ENCODE results near the gene HIP1R.
"Not testable (repeated sequence)": the region's sequence is repeated elsewhere in the genome, so short reads cannot be mapped to it uniquely, and the experiment has no call there.

The HIP1R gene

GRCh38 chr12:122871851-122872780, 36.9 kb downstream of the HIP1R start:
- DNase-seq (ENCODE audit: low read depth in 1 of 2, low spot score in 1 of 2), result peak in 1 of 2 donors; percentile 34

- DNase-seq (ENCODE audit: low read depth in 1 of 2, low spot score in 1 of 2), result no peak
Measured at GRCh38 chr12:122872815-122873361, 37.6 kb downstream of the HIP1R start.

DNA sequence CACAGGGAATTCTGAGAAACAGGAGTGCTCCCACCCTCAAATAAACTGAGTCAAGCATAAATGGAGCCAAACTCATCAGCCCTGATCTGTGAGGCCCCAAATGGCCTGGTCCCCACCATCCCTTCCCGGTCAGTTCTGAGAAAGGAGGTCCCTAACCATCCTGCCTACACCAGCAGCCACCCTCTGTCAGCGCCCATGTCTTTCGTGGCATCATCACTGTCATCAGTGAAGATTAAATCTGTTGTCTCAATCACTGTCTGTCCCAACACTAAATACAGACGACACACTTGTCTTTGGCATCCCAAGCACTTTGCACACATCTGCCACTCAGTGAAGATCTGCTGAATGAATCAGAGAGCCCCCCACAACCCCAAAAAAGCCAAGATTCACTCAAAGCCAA, 38.3 kb downstream of the HIP1R start:
- no peak for DNase-seq (ENCODE audit: low read depth in 1 of 2, low spot score in 1 of 2)

GRCh38 chr12:122874081-122874480, 38.8 kb downstream of the HIP1R start:
- DNase-seq (ENCODE audit: low read depth in 1 of 2, low spot score in 1 of 2), result no peak

DNA sequence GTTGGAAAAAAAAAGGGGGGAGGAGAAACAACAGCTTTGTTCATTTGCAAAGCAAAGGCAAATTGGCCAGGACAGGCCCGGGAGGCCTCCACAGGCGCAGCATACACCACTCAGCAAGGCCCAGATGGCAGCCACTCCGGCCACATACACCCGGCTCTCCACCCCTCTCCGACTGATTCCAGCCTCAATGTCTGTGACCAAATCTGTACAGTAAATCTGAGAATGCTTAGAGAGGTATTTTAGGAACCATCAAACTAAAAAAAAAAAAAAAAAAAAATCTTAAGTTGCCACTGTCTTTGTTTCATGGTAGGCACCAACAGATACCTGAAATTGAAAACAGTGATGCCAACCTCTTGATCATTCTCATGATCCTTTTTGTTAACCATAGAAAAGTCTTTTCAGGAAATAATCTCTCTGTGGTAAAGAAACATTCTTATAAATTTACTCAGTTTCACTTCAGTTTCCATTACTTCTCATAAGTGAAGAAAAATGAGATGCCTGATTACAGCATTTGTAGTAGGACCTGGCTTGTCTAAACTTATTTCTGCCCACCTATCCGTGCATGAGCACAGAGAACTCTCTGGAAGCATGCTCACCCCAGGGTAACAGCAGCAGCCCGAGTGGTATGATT, 40.4 kb downstream of the HIP1R start:
- DNase-seq (ENCODE audit: low read depth in 1 of 2, low spot score in 1 of 2), result no peak

DNA sequence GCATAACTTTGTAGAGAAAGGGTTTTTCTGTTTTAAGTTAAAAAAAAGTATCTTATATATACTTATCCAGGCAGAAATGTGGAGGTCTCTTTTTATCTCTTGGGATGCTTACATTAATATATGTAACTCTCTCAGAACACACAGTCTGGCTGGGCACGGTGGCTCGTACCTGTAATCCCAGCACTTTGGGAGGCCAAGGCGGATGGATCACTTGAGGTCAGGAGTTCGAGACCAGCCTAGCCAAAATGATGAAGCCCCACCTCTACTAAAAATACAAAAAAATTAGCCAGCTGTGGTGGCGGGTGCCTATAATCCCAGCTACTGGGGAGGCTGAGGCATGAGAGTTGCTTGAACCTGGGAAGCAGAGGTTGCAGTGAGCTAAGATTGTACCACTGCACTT, 41.0 kb downstream of the HIP1R start:
- not testable (repeated sequence) for DNase-seq (ENCODE audit: low read depth in 1 of 2, low spot score in 1 of 2)

GRCh38 chr12:122876731-122877130, 41.5 kb downstream of the HIP1R start:
- no peak for DNase-seq (ENCODE audit: low read depth in 1 of 2, low spot score in 1 of 2)

GRCh38 chr12:122878780-122879612, 43.7 kb downstream of the HIP1R start:
- DNase-seq (ENCODE audit: low read depth in 1 of 2, low spot score in 1 of 2), result no peak

- no peak for DNase-seq (ENCODE audit: low read depth in 1 of 2, low spot score in 1 of 2)
Measured at GRCh38 chr12:122880155-122880667, 45.0 kb downstream of the HIP1R start.

GRCh38 chr12:122880668-122881067, 45.4 kb downstream of the HIP1R start:
- DNase-seq (ENCODE audit: low read depth in 1 of 2, low spot score in 1 of 2), result no peak

DNA sequence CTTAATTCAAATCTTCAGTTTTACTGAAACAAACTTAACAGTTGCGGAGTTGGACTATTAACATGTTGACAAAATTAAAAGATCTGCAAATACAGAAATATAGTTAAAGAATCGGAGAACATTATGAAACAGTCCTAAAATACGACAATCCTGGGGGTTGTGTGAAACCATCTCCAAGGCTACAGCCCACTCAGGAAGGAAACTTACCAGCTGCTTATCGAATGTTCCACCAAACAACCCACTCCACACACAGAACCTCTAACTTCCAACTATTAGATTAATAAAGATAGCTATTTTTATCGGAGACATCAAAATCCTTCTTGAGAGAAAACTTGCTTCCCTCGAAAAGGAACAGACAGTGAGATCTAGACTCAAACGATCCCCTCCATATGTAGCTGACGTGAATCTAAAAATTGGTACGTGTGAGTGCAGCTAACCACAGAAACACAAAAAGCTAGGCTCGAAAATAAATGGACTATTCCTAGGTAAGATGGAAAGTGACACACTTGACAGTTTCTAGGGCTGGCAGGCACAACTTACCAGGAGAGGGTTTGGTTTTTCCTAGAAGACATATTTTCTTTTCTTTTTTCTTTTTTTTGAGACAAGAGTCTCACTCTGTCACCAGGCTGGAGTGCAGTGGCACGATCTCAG, 47.8 kb downstream of the HIP1R start:
- DNase-seq (ENCODE audit: low read depth in 1 of 2, low spot score in 1 of 2), result no peak

DNA sequence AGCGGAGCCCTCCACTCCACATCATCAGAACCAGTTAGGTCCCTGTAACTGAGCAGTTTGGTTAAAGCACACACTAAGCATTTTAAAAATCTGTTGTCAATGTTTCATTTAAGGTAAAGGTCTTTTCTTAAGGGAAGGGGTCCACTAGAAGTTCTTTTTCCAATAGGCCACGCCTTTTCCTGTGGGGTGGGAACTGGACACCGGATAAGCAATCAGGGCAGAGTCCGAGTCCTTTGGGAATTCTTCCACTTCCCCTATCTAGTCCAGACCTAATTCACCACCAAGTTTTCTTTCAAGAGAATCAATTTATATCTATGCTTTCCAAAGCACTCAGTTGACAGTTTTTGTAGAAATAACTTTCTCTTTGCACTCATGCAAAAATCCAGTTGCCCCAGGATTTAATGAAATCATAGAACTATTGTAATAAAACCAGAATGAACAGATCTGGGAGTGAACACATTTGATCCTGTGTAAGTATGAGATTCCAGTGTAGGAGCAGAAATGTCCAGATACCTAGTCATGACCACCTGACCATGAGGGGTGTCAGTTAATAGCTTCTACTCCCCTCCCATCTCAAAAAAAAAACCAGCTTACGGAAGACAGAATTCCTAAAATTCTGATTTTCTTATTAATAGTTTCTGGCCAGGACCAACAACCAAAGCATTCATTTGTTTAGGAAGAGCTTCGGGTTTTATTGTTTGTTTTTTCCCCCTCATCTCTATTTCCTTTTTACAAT, 49.0 kb downstream of the HIP1R start:
- DNase-seq (ENCODE audit: low read depth in 1 of 2, low spot score in 1 of 2), result no peak

DNA sequence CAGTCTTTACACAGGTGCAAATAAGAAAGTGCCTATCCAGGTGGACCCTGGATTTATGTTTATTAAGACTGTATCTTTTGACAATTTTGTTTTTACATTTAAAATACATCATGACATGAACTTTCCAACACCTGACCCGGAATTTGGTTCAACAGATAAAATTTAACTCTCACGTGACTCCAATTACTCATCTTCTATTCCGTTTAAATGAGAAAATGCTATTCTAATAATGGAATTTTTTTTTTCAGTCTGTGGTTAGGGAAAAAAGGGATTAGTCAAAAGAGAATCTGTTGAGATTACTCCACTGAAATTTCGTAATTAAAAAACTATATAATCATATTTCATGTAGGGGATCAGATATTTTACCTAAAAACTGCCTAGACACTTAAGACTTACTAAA, 49.6 kb downstream of the HIP1R start:
- DNase-seq (ENCODE audit: low read depth in 1 of 2, low spot score in 1 of 2), result no peak

DNA sequence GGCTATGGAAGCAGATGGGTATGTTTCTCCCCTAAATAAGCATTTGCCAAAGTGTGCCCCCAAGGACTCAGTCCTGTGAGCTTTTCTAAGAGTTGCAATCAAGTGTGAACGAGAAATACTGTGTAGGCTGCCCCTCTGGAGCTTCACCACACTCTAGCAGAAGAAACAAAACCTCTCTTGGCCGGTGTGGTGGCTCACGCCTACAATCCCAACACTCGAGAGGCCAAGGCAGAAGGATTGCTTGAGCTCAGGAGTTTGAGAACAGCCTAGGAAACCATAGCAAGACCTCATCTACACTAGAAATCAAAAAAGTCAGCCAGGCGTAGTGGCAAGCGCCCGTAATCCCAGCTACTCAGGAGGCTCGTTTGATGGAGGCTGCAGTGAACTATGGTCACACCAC, 50.9 kb downstream of the HIP1R start:
- no peak for DNase-seq (ENCODE audit: low read depth in 1 of 2, low spot score in 1 of 2)

DNA sequence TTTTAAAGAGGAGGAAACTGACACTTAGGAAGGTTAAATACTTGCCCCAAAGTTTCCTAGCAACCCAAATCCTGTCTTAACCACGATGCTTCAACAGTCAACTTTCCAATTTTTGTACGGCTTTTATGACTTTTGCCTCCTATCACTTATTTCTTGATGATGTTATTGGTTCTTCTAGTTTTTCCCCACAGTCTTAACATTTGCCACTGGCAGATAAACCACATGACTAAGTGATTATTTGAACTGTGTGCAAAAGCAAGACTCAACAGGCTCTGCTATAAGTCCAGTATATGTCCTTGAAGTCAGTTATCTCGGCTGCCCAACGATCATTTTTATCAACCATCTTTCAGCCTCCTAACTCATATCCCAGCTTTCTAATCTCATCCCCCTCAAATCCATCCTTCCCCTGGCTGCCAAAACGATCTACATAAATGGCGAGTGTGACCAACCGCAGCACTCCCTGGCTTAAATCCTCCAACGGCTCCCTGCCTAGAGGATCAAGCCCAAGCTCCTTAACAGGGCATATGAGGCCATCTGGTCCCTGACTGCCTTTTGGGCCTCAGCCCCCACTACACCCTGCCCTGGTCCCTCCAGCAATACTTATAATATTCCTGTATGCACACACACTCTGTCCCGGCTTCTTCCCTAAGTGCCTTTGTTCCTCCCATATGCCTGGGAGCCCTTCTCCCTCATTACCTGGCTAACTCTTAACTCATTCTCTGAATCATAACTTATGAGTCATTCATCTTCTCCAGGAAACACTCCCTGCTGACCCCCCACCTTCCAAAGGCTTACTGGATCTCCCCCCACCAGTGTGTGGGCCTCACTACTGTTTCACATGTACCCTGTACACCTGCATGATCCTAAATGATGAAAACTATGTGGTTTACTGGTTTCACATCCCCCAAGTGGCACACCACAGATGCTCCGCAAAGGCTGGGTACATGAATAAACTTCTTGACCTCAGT, 51.9 kb downstream of the HIP1R start:
- no peak for DNase-seq (ENCODE audit: low read depth in 1 of 2, low spot score in 1 of 2)

- DNase-seq (ENCODE audit: low read depth in 1 of 2, low spot score in 1 of 2), result no peak
Measured at GRCh38 chr12:122887819-122888212, 52.6 kb downstream of the HIP1R start.

GRCh38 chr12:122888232-122888752, 53.0 kb downstream of the HIP1R start:
- DNase-seq (ENCODE audit: low read depth in 1 of 2, low spot score in 1 of 2), result peak in 1 of 2 donors; percentile 30

GRCh38 chr12:122889761-122890520, 54.7 kb downstream of the HIP1R start:
- no peak for DNase-seq (ENCODE audit: low read depth in 1 of 2, low spot score in 1 of 2)

All from stimulated activated CD4-positive, alpha-beta T cell treated with anti-CD3 and anti-CD28 coated beads, Interleukin-15, amount 100 ng/mL, for 1 hour (primary cell).